OCI-LY3 (cell line): Measurements from ENCODE around the gene RALGAPB.
"Not testable (repeated sequence)": the region's sequence is repeated elsewhere in the genome, so short reads cannot be mapped to it uniquely, and the experiment has no call there.

ENCODE experiments used
- EZH2phosphoT487 ChIP-seq: fragments of 200-600 bp; shearing (Covaris generic); IDR thresholded peaks from 2 replicates; pipeline ENCODE4 v1.6.1; 2018; ENCODE audit warnings: antibody characterized with exemption, mixed run types, low read depth
- TF ChIP-seq, protein P1 (sequence below): fragments of 200-600, 300-600 bp; sonication (generic); IDR thresholded peaks from 2 replicates; pipeline ENCODE4 v1.5.1; 2014; ENCODE audit warnings: antibody characterized with exemption, low read length, low read depth

DNA sequence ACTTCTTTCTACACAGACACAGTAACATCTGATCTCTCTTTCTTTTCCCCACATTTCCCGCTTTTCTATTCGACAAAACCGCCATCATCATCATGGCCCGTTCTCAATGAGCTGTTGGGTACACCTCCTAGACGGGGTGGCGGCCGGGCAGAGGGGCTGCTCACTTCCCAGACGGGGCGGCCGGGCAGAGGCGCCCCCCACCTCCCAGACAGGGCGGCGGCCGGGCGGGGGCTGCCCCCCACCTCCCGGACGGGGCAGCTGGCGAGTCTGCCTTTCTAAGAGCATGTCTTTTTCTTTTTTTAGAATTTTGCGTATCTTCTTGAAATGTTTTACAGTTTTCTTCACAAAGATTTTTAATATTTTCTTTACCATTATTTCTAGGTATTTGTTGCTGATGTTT lies 39.1 kb downstream of the RALGAPB start:
- TF ChIP-seq, protein P1, sequence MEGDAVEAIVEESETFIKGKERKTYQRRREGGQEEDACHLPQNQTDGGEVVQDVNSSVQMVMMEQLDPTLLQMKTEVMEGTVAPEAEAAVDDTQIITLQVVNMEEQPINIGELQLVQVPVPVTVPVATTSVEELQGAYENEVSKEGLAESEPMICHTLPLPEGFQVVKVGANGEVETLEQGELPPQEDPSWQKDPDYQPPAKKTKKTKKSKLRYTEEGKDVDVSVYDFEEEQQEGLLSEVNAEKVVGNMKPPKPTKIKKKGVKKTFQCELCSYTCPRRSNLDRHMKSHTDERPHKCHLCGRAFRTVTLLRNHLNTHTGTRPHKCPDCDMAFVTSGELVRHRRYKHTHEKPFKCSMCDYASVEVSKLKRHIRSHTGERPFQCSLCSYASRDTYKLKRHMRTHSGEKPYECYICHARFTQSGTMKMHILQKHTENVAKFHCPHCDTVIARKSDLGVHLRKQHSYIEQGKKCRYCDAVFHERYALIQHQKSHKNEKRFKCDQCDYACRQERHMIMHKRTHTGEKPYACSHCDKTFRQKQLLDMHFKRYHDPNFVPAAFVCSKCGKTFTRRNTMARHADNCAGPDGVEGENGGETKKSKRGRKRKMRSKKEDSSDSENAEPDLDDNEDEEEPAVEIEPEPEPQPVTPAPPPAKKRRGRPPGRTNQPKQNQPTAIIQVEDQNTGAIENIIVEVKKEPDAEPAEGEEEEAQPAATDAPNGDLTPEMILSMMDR, result not testable (repeated sequence)
- not testable (repeated sequence) for TF ChIP-seq EZH2phosphoT487
